Ishikawa (cell line): ENCODE measurements around the gene CES2.

Source experiments
- CREB1 ChIP-seq: IDR thresholded peaks from 2 replicates; pipeline ENCODE4 v1.6.1; 2012; ENCODE audit warnings: low read depth
- EP300 ChIP-seq: IDR thresholded peaks from 2 replicates; pipeline ENCODE4 v1.6.1; 2012; ENCODE audit warnings: borderline replicate concordance
- RAD21 ChIP-seq: IDR thresholded peaks from 2 replicates; pipeline ENCODE4 v1.6.1; 2012; ENCODE audit warnings: low read depth
- YY1 ChIP-seq: IDR thresholded peaks from 2 replicates; pipeline ENCODE4 v1.6.1; 2012; ENCODE audit warnings: low read depth
- TF ChIP-seq, protein P1 (sequence below): IDR thresholded peaks from 2 replicates; pipeline ENCODE4 v1.6.1; 2012; ENCODE audit warnings: low read depth, mild to moderate bottlenecking

DNA sequence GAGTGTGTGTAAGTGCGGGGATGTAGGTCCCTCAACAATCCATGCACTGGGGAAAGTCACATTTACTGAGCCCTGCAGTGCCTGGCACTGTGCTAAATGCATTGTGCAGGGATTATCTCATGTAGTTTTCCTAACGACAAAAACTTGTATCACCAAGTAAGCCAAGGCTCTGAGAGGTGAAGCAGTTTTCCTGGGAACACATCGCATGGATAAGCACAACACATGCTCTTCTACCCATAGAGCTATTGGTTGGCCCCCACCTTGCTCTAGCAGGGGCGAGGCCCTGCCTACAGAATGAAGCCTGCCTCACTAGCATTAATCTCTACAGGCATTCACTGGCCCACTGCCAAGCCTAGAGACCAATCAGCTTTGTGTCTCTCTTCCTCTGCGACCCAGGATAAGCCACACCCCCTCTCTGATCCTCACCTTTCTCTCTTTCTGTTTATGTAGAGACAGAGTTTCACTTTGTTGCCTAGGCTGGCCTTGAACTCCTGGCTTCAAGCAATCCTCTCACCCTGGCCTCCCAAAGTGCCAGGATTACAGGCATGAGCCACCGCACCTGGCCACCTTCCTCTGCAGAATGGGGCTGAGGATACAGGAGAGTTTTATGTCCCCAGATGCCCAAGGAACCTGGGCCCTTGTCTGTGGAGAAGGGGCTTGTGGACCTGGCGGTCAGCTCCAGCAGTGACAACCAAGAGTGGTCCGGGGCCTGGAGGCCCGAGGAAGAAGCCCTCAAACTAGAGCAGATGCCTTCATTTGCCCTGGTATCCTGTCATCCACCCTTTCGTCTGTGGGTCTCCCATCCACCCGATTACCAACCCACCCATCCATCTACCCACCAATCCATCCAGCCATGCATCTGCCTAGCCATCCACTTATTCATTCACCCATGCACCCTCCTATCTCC, 29.4 kb upstream of the CES2 start:
- TF ChIP-seq, protein P1, sequence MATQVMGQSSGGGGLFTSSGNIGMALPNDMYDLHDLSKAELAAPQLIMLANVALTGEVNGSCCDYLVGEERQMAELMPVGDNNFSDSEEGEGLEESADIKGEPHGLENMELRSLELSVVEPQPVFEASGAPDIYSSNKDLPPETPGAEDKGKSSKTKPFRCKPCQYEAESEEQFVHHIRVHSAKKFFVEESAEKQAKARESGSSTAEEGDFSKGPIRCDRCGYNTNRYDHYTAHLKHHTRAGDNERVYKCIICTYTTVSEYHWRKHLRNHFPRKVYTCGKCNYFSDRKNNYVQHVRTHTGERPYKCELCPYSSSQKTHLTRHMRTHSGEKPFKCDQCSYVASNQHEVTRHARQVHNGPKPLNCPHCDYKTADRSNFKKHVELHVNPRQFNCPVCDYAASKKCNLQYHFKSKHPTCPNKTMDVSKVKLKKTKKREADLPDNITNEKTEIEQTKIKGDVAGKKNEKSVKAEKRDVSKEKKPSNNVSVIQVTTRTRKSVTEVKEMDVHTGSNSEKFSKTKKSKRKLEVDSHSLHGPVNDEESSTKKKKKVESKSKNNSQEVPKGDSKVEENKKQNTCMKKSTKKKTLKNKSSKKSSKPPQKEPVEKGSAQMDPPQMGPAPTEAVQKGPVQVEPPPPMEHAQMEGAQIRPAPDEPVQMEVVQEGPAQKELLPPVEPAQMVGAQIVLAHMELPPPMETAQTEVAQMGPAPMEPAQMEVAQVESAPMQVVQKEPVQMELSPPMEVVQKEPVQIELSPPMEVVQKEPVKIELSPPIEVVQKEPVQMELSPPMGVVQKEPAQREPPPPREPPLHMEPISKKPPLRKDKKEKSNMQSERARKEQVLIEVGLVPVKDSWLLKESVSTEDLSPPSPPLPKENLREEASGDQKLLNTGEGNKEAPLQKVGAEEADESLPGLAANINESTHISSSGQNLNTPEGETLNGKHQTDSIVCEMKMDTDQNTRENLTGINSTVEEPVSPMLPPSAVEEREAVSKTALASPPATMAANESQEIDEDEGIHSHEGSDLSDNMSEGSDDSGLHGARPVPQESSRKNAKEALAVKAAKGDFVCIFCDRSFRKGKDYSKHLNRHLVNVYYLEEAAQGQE = no peak
- no peak for TF ChIP-seq EP300
- no peak for TF ChIP-seq CREB1
- no peak for TF ChIP-seq YY1
- TF ChIP-seq RAD21 = no peak
